ENCODE data around the gene L3MBTL4.
A peak's percentile ranks its signal among the peaks of the same experiment; 100 is the strongest.

The L3MBTL4 gene

DNA sequence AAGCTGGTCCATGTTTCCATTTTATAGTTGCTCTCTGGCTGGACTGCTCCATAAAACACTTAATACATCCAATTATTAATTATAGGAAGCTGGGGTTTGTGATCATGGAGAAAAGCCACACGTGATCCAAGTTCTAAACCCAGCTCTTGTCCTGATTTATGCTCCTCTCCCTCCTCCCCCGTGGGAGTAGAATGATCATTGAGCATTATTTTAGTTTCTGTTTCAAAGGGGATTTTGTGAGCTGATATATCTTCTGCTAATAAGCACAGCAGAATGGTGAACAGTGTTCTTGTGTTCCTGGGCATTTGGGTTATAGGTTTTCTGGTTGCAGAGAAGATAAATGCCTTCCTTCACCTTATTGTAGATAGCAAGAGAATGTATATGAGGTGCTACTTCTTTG, 383.7 kb downstream of the L3MBTL4 start:
- Mint-ChIP-seq H3K4me3 (no peak overlapping the region), H3K27me3 (ENCODE audit: low read depth, poor library complexity) (peaks cover 3% of the 10 kb centered on the region), H3K4me1 (peaks cover 15% of the 10 kb centered on the region), H3K36me3 (ENCODE audit: low read depth) (peaks cover under 1% of the 10 kb centered on the region), H3K9me3 (peaks cover 20% of the 10 kb centered on the region), H3K27ac (peak overlapping the region; percentile 22)
- TF ChIP-seq, protein P1, sequence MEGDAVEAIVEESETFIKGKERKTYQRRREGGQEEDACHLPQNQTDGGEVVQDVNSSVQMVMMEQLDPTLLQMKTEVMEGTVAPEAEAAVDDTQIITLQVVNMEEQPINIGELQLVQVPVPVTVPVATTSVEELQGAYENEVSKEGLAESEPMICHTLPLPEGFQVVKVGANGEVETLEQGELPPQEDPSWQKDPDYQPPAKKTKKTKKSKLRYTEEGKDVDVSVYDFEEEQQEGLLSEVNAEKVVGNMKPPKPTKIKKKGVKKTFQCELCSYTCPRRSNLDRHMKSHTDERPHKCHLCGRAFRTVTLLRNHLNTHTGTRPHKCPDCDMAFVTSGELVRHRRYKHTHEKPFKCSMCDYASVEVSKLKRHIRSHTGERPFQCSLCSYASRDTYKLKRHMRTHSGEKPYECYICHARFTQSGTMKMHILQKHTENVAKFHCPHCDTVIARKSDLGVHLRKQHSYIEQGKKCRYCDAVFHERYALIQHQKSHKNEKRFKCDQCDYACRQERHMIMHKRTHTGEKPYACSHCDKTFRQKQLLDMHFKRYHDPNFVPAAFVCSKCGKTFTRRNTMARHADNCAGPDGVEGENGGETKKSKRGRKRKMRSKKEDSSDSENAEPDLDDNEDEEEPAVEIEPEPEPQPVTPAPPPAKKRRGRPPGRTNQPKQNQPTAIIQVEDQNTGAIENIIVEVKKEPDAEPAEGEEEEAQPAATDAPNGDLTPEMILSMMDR (IDR thresholded peaks at IDR 0.05), result no peak
- DNase-seq, result no peak

DNA sequence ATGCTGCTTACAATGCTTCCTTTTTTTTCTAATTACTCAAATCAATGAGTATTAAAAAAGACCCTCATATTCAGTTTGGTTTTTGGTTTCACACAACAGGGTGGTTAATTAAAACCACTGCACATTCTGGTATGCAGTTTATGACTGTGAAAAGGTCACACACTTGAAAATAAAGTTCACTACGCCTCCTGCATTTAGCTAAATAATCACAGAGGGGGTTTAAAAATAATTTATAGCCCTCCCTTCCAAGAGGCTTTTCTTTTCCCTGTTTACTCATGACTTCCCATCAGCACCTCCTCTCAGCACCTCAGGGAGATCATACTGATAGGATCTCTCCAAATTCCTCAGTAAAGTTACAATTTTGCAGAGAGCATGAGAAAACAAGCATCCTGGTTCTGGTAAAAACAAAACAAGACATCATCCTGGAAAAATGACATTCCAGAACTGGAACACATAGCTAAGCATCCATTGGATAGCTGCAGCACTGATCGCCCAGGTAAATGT, 389.9 kb downstream of the L3MBTL4 start:
- H3K36me3 Mint-ChIP-seq (ENCODE audit: low read depth), result no peaks in the 10 kb centered on the region
- TF ChIP-seq, protein P1 (IDR thresholded peaks at IDR 0.05), result no peak

DNA sequence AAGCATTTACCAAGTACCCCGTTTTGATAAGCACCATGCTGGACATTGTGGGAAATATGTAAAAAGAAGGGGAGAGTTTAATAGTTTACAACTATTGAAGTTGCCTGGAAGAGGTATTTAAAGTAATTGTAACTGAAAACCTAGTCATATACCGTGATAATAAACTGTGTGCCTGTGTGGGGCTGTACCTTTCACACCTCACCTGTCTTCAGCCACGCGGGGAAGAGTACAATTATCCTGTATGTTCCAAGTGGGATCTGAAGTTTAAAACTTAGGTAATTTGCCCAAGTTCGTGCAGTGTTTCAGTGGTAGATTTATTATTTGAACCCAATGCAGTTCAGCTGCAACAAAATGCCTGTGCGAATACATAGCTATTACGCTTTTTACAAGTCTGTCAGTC, 391.2 kb downstream of the L3MBTL4 start:
- TF ChIP-seq, protein P1 (IDR thresholded peaks at IDR 0.05), result no peak
- Mint-ChIP-seq H3K4me3 (no peak overlapping the region), H3K36me3 (ENCODE audit: low read depth) (no peaks in the 10 kb centered on the region), H3K27ac (no peak overlapping the region), H3K4me1 (peaks cover 52% of the 10 kb centered on the region), H3K27me3 (ENCODE audit: low read depth, poor library complexity) (peaks cover 9% of the 10 kb centered on the region), H3K9me3 (peaks cover 12% of the 10 kb centered on the region)
- DNase-seq, result no peak

More for the DNA sequence above, 389.9 kb downstream of the L3MBTL4 start:
- Mint-ChIP-seq H3K27ac (peak overlapping the region; percentile 19), H3K9me3 (peaks cover 14% of the 10 kb centered on the region), H3K27me3 (ENCODE audit: low read depth, poor library complexity) (peaks cover 10% of the 10 kb centered on the region), H3K4me3 (no peak overlapping the region), H3K4me1 (peaks cover 52% of the 10 kb centered on the region)
- DNase-seq, result no peak

DNA sequence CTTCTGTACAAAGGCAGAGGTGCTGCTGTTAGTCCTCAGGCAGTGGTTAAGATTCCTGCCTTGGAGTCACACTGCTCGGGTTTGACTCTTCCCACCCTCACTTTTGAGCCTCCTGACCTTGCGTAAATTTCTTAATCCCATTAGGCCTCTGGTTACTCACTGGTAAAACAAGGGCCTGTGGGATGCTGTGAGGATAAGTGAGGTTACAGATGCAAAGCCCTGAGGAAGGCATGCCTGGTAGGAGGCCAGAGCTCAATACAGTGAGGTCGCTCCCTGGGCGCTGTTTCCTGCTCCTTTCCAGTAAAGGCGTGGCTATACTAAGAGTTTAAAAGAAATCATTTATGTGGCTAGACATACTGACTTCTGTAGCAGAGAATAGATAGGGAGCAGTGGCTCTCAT, 391.9 kb downstream of the L3MBTL4 start:
- Mint-ChIP-seq H3K4me3 (peak overlapping the region; percentile 6), H3K27ac (peak overlapping the region; percentile 89), H3K27me3 (ENCODE audit: low read depth, poor library complexity) (peaks cover 8% of the 10 kb centered on the region), H3K9me3 (peaks cover 5% of the 10 kb centered on the region), H3K4me1 (peaks cover 53% of the 10 kb centered on the region), H3K36me3 (ENCODE audit: low read depth) (no peaks in the 10 kb centered on the region)
- TF ChIP-seq, protein P1 (IDR thresholded peaks at IDR 0.05), result no peak
- DNase-seq, result peak; percentile 13

DNA sequence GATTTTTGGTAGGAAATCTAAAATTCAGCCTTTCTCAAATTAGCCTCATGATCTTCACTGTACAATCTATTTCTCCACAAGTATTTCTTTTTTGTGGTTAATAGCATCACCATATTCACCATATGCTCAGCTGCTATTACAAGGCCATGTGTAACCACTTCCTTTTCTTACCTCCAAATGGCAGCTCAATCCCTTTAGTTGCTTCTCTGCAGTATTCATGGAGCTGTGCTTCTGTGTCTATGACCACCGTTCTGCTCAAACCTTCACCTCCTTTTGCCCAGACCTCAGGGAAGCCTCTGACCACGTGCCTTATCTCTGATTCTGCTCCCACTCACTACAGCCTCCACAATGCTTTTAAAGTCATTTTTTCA, 392.7 kb downstream of the L3MBTL4 start:
- Mint-ChIP-seq H3K4me3 (no peak overlapping the region), H3K9me3 (no peaks in the 10 kb centered on the region), H3K36me3 (ENCODE audit: low read depth) (no peaks in the 10 kb centered on the region), H3K27ac (no peak overlapping the region), H3K4me1 (peaks cover 59% of the 10 kb centered on the region), H3K27me3 (ENCODE audit: low read depth, poor library complexity) (peaks cover 9% of the 10 kb centered on the region)
- no peak for DNase-seq
- TF ChIP-seq, protein P1 (IDR thresholded peaks at IDR 0.05), result no peak

DNA sequence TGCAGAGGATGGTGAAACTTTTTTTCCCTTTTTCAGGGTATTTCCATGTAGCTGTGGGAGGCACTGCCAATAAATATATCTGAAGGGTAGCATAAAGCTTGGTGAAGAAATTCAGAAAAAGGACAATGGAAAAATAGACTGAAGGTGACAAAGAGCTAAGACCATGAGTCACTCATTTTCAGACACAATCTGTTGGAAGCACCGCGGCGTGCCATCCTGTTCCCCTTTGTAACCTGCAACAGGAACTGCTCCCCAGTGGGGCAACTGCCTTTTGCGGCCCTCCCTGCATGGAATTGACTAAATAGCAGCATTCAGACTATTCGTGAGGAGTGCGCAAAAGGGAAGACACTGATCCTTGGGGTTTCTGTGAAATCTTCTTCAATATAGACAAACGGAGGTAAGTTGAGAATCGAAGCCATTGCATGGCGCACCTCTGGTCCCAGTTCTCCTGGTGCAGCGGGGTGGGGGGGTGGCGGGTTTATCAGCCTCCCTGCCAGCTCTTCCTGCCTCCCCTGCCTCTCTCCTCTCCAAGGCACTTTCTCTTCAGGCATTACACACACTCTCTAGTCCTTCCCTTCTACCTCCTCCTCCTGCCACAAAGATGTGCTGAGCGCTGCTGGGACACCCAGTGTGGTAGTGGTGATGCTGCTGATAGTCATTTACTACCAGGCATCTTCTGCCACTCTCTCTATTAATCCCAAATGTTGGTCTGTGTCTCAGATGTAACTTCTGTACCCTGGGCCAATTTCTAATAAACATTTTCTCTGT, 393.2 kb downstream of the L3MBTL4 start:
- TF ChIP-seq, protein P1 (IDR thresholded peaks at IDR 0.05), result no peak
- no peak for DNase-seq
- H3K27ac Mint-ChIP-seq, result peak overlapping the region; percentile 44
- H3K9me3 Mint-ChIP-seq, result no peaks in the 10 kb centered on the region
- H3K27me3 Mint-ChIP-seq (ENCODE audit: low read depth, poor library complexity), result peaks cover 9% of the 10 kb centered on the region
- H3K4me3 Mint-ChIP-seq, result no peak overlapping the region
- H3K4me1 Mint-ChIP-seq, result peaks cover 62% of the 10 kb centered on the region
- no peaks in the 10 kb centered on the region for H3K36me3 Mint-ChIP-seq (ENCODE audit: low read depth)
